DND-41 (cell line): ENCODE measurements around the gene SLC23A2.

Experiments used
- EZH2 ChIP-seq: IDR thresholded peaks from 3 replicates; pipeline ENCODE4 v1.6.1; 2012; ENCODE audit warnings: borderline replicate concordance, low read depth, mild to moderate bottlenecking, moderate library complexity, low read length, inconsistent platforms; ENCODE audit not compliant: severe bottlenecking
- TF ChIP-seq, protein P1 (sequence below): IDR thresholded peaks from 2 replicates; pipeline ENCODE4 v1.5.1; 2012; ENCODE audit warnings: borderline replicate concordance, low read length, moderate library complexity, mild to moderate bottlenecking; ENCODE audit not compliant: poor library complexity, severe bottlenecking; ENCODE audit errors: extremely low read depth

DNA sequence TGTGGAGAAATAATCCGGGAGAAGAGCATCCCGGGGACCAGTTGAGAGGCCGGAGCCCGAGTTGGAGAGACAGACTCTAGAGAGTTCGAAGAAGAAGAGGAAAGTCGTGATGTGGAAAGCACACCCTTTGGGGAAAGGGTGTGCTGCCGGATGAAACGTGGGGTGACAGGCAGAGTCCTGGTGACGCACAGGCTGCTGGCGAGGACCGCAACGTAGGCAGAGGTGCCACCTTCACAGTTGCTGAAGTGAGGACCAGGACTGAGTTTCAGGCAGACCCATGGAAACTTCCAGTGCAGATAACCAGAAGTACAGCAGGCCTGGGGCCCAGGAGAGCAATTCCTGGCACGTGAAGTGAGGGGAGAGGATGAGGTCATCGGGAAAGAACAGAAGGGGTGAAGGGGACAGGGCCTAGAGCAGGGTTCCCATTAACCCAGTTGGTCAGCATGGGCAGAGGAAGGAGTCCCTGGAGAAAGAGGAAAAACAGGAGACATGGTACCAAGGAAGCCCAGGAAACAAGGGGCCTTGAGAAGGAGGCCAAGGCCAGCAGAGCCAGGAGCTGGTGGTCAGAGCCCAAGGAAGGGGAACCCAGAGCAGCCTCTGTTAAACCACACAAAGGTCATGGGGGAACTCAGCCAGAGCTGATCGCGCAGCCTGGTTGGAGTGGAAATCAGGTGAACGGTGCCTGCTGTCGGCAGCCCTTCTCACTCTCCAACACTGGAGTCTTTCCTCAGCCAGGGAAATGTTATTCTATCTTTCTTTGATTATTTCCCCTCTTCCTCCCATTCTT lies 195.5 kb downstream of the SLC23A2 start:
- TF ChIP-seq, protein P1, sequence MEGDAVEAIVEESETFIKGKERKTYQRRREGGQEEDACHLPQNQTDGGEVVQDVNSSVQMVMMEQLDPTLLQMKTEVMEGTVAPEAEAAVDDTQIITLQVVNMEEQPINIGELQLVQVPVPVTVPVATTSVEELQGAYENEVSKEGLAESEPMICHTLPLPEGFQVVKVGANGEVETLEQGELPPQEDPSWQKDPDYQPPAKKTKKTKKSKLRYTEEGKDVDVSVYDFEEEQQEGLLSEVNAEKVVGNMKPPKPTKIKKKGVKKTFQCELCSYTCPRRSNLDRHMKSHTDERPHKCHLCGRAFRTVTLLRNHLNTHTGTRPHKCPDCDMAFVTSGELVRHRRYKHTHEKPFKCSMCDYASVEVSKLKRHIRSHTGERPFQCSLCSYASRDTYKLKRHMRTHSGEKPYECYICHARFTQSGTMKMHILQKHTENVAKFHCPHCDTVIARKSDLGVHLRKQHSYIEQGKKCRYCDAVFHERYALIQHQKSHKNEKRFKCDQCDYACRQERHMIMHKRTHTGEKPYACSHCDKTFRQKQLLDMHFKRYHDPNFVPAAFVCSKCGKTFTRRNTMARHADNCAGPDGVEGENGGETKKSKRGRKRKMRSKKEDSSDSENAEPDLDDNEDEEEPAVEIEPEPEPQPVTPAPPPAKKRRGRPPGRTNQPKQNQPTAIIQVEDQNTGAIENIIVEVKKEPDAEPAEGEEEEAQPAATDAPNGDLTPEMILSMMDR: no peak
- TF ChIP-seq EZH2: no peak
